Bladder microvascular endothelial cell (primary cell): ENCODE data around the gene USP17L20. TPM values are rescaled to one million over a fixed set of nuclear protein-coding genes. Genes with fewer than 3 reads are reported as not detected.

Experiments used
- total RNA-seq: library from RNA; depleted of rRNA; stranded (reverse); fragments of >200 nt; gene quantifications from 2 replicates; pipeline ENCODE4 v1.2.3, GENCODE V29; 2014

USP17L20 gene
- total RNA-seq, result not detected in 2 replicates

DNA sequence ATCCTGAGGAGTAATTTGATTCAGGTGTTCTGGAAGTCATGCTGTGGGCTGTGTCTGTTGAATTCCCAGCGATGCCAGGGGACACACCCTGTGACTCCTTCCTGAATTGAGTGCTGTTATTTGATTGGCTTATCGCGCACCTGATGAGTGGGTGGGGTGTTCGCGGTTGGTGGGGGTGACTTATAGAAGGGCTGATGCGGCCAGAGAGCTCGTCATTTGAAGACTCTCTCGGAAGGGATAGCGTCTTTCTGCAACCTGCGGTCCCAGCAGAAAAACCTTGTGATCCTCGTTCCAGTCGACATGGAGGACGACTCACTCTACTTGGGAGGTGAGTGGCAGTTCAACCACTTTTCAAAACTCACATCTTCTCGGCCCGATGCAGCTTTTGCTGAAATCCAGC is at the start of gene USP17L20:
USP17L20 (plus strand) TSS at position 301 of the 400 bp plus-strand sequence; CDS start at position 301, 0 bp downstream.

DNA sequence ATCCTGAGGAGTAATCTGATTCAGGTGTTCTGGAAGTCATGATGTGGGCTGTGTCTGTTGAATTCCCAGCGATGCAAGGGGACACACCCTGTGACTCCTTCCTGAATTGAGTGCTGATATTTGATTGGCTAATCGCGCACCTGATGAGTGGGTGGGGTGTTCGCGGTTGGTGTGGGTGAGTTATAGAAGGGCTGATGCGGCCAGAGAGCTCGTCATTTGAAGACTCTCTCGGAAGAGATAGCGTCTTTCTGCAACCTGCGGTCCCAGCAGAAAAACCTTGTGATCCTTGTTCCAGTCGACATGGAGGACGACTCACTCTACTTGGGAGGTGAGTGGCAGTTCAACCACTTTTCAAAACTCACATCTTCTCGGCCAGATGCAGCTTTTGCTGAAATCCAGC is 47.6 kb upstream of the USP17L20 start, which contains the start of gene USP17L10:
USP17L10 (plus strand) TSS at position 301 of the 400 bp plus-strand sequence; CDS start at position 301, 0 bp downstream.

DNA sequence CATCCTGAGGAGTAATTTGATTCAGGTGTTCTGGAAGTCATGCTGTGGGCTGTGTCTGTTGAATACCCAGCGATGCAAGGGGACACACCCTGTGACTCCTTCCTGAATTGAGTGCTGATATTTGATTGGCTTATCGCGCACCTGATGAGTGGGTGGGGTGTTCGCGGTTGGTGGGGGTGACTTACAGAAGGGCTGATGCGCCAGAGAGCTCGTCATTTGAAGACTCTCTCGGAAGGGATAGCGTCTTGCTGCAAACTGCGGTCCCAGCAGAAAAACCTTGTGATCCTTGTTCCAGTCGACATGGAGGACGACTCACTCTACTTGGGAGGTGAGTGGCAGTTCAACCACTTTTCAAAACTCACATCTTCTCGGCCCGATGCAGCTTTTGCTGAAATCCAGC is 42.8 kb upstream of the USP17L20 start, which contains the start of gene USP17L11:
USP17L11 (plus strand) TSS at position 301 of the 400 bp plus-strand sequence; CDS start at position 301, 0 bp downstream.

DNA sequence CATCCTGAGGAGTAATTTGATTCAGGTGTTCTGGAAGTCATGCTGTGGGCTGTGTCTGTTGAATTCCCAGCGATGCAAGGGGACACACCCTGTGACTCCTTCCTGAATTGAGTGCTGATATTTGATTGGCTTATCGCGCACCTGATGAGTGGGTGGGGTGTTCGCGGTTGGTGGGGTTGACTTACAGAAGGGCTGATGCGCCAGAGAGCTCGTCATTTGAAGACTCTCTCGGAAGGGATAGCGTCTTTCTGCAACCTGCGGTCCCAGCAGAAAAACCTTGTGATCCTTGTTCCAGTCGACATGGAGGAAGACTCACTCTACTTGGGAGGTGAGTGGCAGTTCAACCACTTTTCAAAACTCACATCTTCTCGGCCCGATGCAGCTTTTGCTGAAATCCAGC is 38.1 kb upstream of the USP17L20 start, which contains the start of gene USP17L12:
USP17L12 (plus strand) TSS at position 301 of the 400 bp plus-strand sequence; CDS start at position 301, 0 bp downstream.

GRCh38 chr4:9224596-9224995 is 33.3 kb upstream of the USP17L20 start, which contains the start of gene USP17L13:
USP17L13 (plus strand) TSS chr4:9224896; CDS start chr4:9224896, 0 bp downstream.

DNA sequence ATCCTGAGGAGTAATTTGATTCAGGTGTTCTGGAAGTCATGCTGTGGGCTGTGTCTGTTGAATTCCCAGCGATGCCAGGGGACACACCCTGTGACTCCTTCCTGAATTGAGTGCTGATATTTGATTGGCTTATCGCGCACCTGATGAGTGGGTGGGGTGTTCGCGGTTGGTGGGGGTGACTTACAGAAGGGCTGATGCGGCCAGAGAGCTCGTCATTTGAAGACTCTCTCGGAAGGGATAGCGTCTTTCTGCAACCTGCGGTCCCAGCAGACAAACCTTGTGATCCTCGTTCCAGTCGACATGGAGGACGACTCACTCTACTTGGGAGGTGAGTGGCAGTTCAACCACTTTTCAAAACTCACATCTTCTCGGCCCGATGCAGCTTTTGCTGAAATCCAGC is 23.8 kb upstream of the USP17L20 start, which contains the start of gene USP17L15:
USP17L15 (plus strand) TSS at position 301 of the 400 bp plus-strand sequence; CDS start at position 301, 0 bp downstream.

GRCh38 chr4:9243579-9243978 is 14.3 kb upstream of the USP17L20 start, which contains the start of gene USP17L17:
USP17L17 (plus strand) TSS chr4:9243879; CDS start chr4:9243879, 0 bp downstream.

DNA sequence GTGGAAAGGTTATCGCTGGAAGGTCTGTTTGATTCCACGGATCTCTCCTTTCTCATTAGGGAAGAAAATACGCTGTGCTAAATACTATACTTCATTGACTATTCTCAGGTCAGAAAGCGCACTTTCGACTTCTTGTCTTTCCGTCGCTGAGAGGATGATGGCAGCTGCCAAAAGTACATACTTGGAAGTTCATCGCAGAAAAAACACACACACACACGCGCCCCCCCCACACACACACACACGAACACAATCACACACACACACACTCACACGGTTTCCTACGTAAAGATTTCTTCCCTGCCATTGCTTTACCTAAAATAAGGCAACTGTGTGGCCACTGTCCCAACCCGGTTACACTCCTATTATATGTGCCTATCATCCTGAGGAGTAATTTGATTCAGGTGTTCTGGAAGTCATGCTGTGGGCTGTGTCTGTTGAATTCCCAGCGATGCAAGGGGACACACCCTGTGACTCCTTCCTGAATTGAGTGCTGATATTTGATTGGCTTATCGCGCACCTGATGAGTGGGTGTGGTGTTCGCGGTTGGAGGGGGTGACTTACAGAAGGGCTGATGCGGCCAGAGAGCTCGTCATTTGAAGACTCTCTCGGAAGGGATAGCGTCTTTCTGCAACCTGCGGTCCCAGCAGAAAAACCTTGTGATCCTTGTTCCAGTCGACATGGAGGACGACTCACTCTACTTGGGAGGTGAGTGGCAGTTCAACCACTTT is 9.8 kb upstream of the USP17L20 start, which contains the start of gene USP17L18:
USP17L18 (plus strand) TSS at position 678 of the 728 bp plus-strand sequence; CDS start at position 678, 0 bp downstream.

GRCh38 chr4:9253078-9253477 is 4.8 kb upstream of the USP17L20 start, which contains the start of gene USP17L19:
USP17L19 (plus strand) TSS chr4:9253378; CDS start chr4:9253378, 0 bp downstream.

DNA sequence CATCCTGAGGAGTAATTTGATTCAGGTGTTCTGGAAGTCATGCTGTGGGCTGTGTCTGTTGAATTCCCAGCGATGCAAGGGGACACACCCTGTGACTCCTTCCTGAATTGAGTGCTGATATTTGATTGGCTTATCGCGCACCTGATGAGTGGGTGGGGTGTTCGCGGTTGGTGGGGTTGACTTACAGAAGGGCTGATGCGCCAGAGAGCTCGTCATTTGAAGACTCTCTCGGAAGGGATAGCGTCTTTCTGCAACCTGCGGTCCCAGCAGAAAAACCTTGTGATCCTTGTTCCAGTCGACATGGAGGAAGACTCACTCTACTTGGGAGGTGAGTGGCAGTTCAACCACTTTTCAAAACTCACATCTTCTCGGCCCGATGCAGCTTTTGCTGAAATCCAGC is 4.6 kb downstream of the USP17L20 start, which contains the start of gene USP17L21:
USP17L21 (plus strand) TSS at position 301 of the 400 bp plus-strand sequence; CDS start at position 301, 0 bp downstream.

DNA sequence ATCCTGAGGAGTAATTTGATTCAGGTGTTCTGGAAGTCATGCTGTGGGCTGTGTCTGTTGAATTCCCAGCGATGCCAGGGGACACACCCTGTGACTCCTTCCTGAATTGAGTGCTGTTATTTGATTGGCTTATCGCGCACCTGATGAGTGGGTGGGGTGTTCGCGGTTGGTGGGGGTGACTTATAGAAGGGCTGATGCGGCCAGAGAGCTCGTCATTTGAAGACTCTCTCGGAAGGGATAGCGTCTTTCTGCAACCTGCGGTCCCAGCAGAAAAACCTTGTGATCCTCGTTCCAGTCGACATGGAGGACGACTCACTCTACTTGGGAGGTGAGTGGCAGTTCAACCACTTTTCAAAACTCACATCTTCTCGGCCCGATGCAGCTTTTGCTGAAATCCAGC is 9.4 kb downstream of the USP17L20 start, which contains the start of gene USP17L22:
USP17L22 (plus strand) TSS at position 301 of the 400 bp plus-strand sequence; CDS start at position 301, 0 bp downstream.

Other genes starting within 250 kb of the USP17L20 start
- not detected in 2 replicates for gene FAM90A26, start 87.7 kb upstream of the USP17L20 start, total RNA-seq
- not detected in 2 replicates for gene USP17L10, start 47.5 kb upstream of the USP17L20 start, total RNA-seq
- not detected in 2 replicates for gene USP17L11, start 42.7 kb upstream of the USP17L20 start, total RNA-seq
- gene USP17L12, start 38.0 kb upstream of the USP17L20 start, total RNA-seq, result not detected in 2 replicates
- gene USP17L13, start 33.2 kb upstream of the USP17L20 start, total RNA-seq, result not detected in 2 replicates
- not detected in 2 replicates for gene USP17L15, start 23.7 kb upstream of the USP17L20 start, total RNA-seq
- not detected in 2 replicates for gene USP17L17, start 14.2 kb upstream of the USP17L20 start, total RNA-seq
- gene USP17L18, start 9.5 kb upstream of the USP17L20 start, total RNA-seq, result not detected in 2 replicates
- gene USP17L19, start 4.7 kb upstream of the USP17L20 start, total RNA-seq, result not detected in 2 replicates
- gene USP17L21, start 4.7 kb downstream of the USP17L20 start, total RNA-seq, result not detected in 2 replicates
- gene USP17L22, start 9.5 kb downstream of the USP17L20 start, total RNA-seq, result not detected in 2 replicates
- gene USP17L24, start 67.0 kb downstream of the USP17L20 start, total RNA-seq, result not detected in 2 replicates
- not detected in 2 replicates for gene USP17L25, start 71.8 kb downstream of the USP17L20 start, total RNA-seq
- gene USP17L26, start 76.5 kb downstream of the USP17L20 start, total RNA-seq, result not detected in 2 replicates
- gene USP17L5, start 81.3 kb downstream of the USP17L20 start, total RNA-seq, result not detected in 2 replicates
- not detected in 2 replicates for gene USP17L27, start 86.0 kb downstream of the USP17L20 start, total RNA-seq
- not detected in 2 replicates for gene USP17L28, start 90.8 kb downstream of the USP17L20 start, total RNA-seq
- gene USP17L29, start 95.5 kb downstream of the USP17L20 start, total RNA-seq, result not detected in 2 replicates
- not detected in 2 replicates for gene USP17L30, start 105.0 kb downstream of the USP17L20 start, total RNA-seq
- not detected in 2 replicates for gene DEFB131A, start 186.3 kb downstream of the USP17L20 start, total RNA-seq